K562 (cell line): ENCODE results near the gene ARMH4. TPM values are rescaled to one million over a fixed set of nuclear protein-coding genes. Genes with fewer than 3 reads are reported as not detected.

Experiments used
- ATAC-seq: fragments of 200-7000 bp; cut with Tn5 transposase; 3 replicates; pipeline ENCODE4 v1.9.1; 2020; ENCODE audit warnings: moderate library complexity
- BruUV-seq: library from RNA; stranded (reverse); fragments of 400-500 nt; replicated peaks from 2 replicates; lab custom pipeline; 2021; lab: Mats Ljungman, UMichigan
- CTCF ChIA-PET: fragments of 300-600 bp; formaldehyde crosslinking; extraction: SDS; loops from one replicate; lab custom pipeline; 2021; ENCODE audit warnings: low intra/inter-chr PET ratio; lab: Yijun Ruan, JAX
- POLR2A ChIA-PET: fragments of 300-600, 350-650 bp; sonication (Branson Sonifier 250); formaldehyde crosslinking; extraction: SDS; loops from one replicate; lab custom pipeline; 2021; ENCODE audit warnings: antibody characterized with exemption, inconsistent platforms; lab: Yijun Ruan, JAX
- DNase-seq, 4 experiments: peaks; one replicate each; pipeline versions ENCODE4 v3.0.0 to v3.0.0-alpha.2; 2011 to 2018; ENCODE audit warnings: low spot score in 3 of 4, mixed read lengths in 3 of 4; ENCODE audit errors: extremely low read depth in 1 of 4
- FAIRE-seq: peaks from 2 replicates; lab custom pipeline; 2011; peaks lifted over from hg19 to GRCh38; lab: Jason Lieb, UNC
- H2AFZ ChIP-seq: 2 replicates; pipeline ENCODE4 v1.6.0; 2011; ENCODE audit warnings: low read depth, low read length, control low read depth, inconsistent platforms
- H3K27ac ChIP-seq: fragments of 200-600 bp; 3 replicates; pipeline ENCODE4 v1.8.0; 2011; ENCODE audit warnings: low read depth, mild to moderate bottlenecking, control low read depth, inconsistent platforms, low read length, moderate library complexity, mixed read lengths; ENCODE audit errors: extremely low read depth
- H3K27me3 ChIP-seq, 2 experiments: fragments of 300-600 bp in 1 of 2; 2 replicates in 1 of 2; 3 replicates in 1 of 2; pipeline versions ENCODE4 v1.6.0 to v1.8.0; 2011; ENCODE audit warnings: inconsistent platforms in 2 of 2, low read length in 2 of 2, mild to moderate bottlenecking in 1 of 2, mixed read lengths in 1 of 2, moderate library complexity in 1 of 2; ENCODE audit not compliant: control insufficient read depth in 2 of 2, insufficient read depth in 2 of 2
- H3K36me3 ChIP-seq: fragments of 300-600 bp; 3 replicates; pipeline ENCODE4 v1.8.0; 2011; ENCODE audit warnings: mild to moderate bottlenecking, low read length, inconsistent platforms; ENCODE audit not compliant: control insufficient read depth, insufficient read depth
- H3K4me1 ChIP-seq, 2 experiments: fragments of 200-600 bp in 1 of 2; replicated peaks in 1 of 2; 2 replicates in 1 of 2; 3 replicates in 1 of 2; pipeline versions ENCODE4 v1.5.1 to v1.8.0; 2011; ENCODE audit warnings: inconsistent platforms in 2 of 2, low read length in 2 of 2, mild to moderate bottlenecking in 1 of 2, mixed read lengths in 1 of 2, moderate library complexity in 1 of 2; ENCODE audit not compliant: control insufficient read depth in 2 of 2, insufficient read depth in 2 of 2
- H3K4me2 ChIP-seq: 2 replicates; pipeline ENCODE4 v1.6.1; 2011; ENCODE audit warnings: low read length, control low read depth, inconsistent platforms, mixed read lengths; ENCODE audit not compliant: insufficient read depth
- H3K4me3 ChIP-seq: fragments of 200-600 bp; sonication (generic), shearing (Covaris generic); 2 replicates; pipeline ENCODE4 v1.5.1; 2016; ENCODE audit warnings: control low read depth, inconsistent platforms
- H3K79me2 ChIP-seq: fragments of 200-600 bp; 3 replicates; pipeline ENCODE4 v1.8.0; 2011; ENCODE audit warnings: low read length, inconsistent platforms; ENCODE audit not compliant: control insufficient read depth, insufficient read depth
- H3K9ac ChIP-seq, 2 experiments: 2 replicates each; pipeline versions ENCODE4 v1.6.0 to v1.6.1; 2011; ENCODE audit warnings: low read depth in 2 of 2, low read length in 2 of 2, control low read depth in 1 of 2, inconsistent platforms in 1 of 2, mild to moderate bottlenecking in 1 of 2, mixed read lengths in 1 of 2; ENCODE audit not compliant: insufficient read depth in 1 of 2
- H3K9me1 ChIP-seq: one replicate; pipeline ENCODE4 v1.6.0; 2011; ENCODE audit warnings: inconsistent platforms, mild to moderate bottlenecking, low read length, moderate library complexity; ENCODE audit not compliant: control insufficient read depth, insufficient read depth
- H3K9me3 ChIP-seq: replicated peaks from 2 replicates; pipeline ENCODE4 v1.5.1; 2011; ENCODE audit warnings: low read depth, low read length, inconsistent platforms; ENCODE audit not compliant: control insufficient read depth, insufficient read depth
- H4K20me1 ChIP-seq: replicated peaks from 2 replicates; pipeline ENCODE4 v1.6.1; 2011; ENCODE audit warnings: low read length, inconsistent platforms, mixed read lengths; ENCODE audit not compliant: control insufficient read depth, insufficient read depth
- CUX1 ChIP-seq: fragments of 200-800 bp; sonication (Bioruptor generic); IDR thresholded peaks from 2 replicates; pipeline ENCODE4 v1.6.1; 2016; ENCODE audit warnings: missing genetic modification characterization, missing compliant biosample characterization
- ELF4 ChIP-seq: fragments of 450-650 bp; formaldehyde crosslinking; IDR thresholded peaks from 2 replicates; pipeline ENCODE4 v1.4.0; 2022; ENCODE audit warnings: missing genetic modification characterization
- FIP1L1 ChIP-seq: fragments of 200-400 bp; formaldehyde crosslinking; IDR thresholded peaks from 2 replicates; pipeline ENCODE4 v1.6.1; 2018; ENCODE audit warnings: mild to moderate bottlenecking, low read depth, low read length; ENCODE audit not compliant: poor library complexity, severe bottlenecking
- HDAC8 ChIP-seq: fragments of 450-650 bp; IDR thresholded peaks from 2 replicates; pipeline ENCODE4 v1.6.1; 2016; ENCODE audit warnings: mild to moderate bottlenecking, missing genetic modification characterization, moderate library complexity, missing compliant biosample characterization
- ILK ChIP-seq: fragments of 450-650 bp; IDR thresholded peaks from 2 replicates; pipeline ENCODE4 v1.6.1; 2016; ENCODE audit warnings: missing genetic modification characterization, low read depth, mild to moderate bottlenecking, missing compliant biosample characterization, moderate library complexity, borderline replicate concordance
- MAFG ChIP-seq: fragments of 450-650 bp; conservative IDR thresholded peaks from 2 replicates; pipeline ENCODE4 v1.6.1; 2016; ENCODE audit warnings: missing genetic modification characterization, missing compliant biosample characterization
- MCM5 ChIP-seq: fragments of 450-650 bp; IDR thresholded peaks from 2 replicates; pipeline ENCODE4 v1.6.1; 2016; ENCODE audit warnings: low read depth
- MXI1 ChIP-seq: IDR thresholded peaks from 2 replicates; pipeline ENCODE4 v1.6.1; 2011; ENCODE audit warnings: low read depth, mild to moderate bottlenecking, improper control_type of control experiment, low read length
- NELFE ChIP-seq: IDR thresholded peaks from 2 replicates; pipeline ENCODE4 v1.6.1; 2011; ENCODE audit warnings: mild to moderate bottlenecking; ENCODE audit not compliant: insufficient read depth, insufficient read length
- SRSF1 ChIP-seq: fragments of 200-400 bp; formaldehyde crosslinking; IDR thresholded peaks from 2 replicates; pipeline ENCODE4 v1.6.1; 2017; ENCODE audit warnings: mild to moderate bottlenecking, low read depth, low read length, moderate library complexity
- THAP7 ChIP-seq: fragments of 250-450 bp; sonication (Bioruptor Pico); IDR thresholded peaks from 2 replicates; pipeline ENCODE4 v1.5.0; 2021
- ZNF551 ChIP-seq: fragments of 250-450 bp; sonication (Bioruptor Pico); IDR thresholded peaks from 2 replicates; pipeline ENCODE4 v1.5.0; 2021; ENCODE audit warnings: mild to moderate bottlenecking, moderate library complexity
- ZNF766 ChIP-seq: fragments of 200-800 bp; sonication (Bioruptor generic); conservative IDR thresholded peaks from 2 replicates; pipeline ENCODE4 v1.6.1; 2016; ENCODE audit warnings: missing genetic modification characterization, missing compliant biosample characterization
- WGBS: fragments of 100-300 bp; shearing (Covaris generic); methylation state at CpG from one replicate; pipeline ENCODE4 v1.1.6; 2016; ENCODE audit warnings: low coverage, mixed read lengths; ENCODE audit not compliant: insufficient coverage; ENCODE audit errors: missing lambda C conversion rate; 5-methylcytosine and 5-hydroxymethylcytosine counted together
- in situ Hi-C: fragments of 300-500 bp; cut with MboI; formaldehyde crosslinking; loops from 4 replicates; pipeline ENCODE4 v1.15.0; 2018; ENCODE audit warnings: inconsistent platforms, mixed read lengths
- intact Hi-C: fragments of 100-400 bp; cut with micrococcal nuclease; formaldehyde crosslinking; loops from 2 replicates; pipeline ENCODE4 v1.14.2; 2022
- polyA plus RNA-seq, 8 experiments: library from polyadenylated mRNA; depleted of rRNA in 4 of 8; stranded (reverse) in 5 of 8; unstranded in 3 of 8; fragments of >200 nt; fragmentation: Nextera tagmentation in 2 of 8; fragmentation: Illumina TruSeq in 1 of 8; extraction: Ambion mirVana in 2 of 8; extraction: Trizol in 1 of 8; gene quantifications; 2 replicates each; pipeline versions ENCODE4 v1.2.1 to v1.2.3, GENCODE V29; 2011 to 2014; ENCODE audit warnings: inconsistent platforms in 1 of 8, missing spikeins in 1 of 8
- total RNA-seq, 7 experiments: library from RNA; depleted of rRNA in 6 of 7; stranded (reverse); fragments of >200 nt in 6 of 7; fragmentation: Illumina TruSeq in 2 of 7; extraction: Trizol in 2 of 7; gene quantifications; 2 replicates each; pipeline versions ENCODE4 v1.2.1 to v1.2.3, GENCODE V29; 2011 to 2021; ENCODE audit warnings: low replicate concordance in 1 of 7
- TF ChIP-seq, protein P1 (sequence below): fragments of 450-650 bp; IDR thresholded peaks from 2 replicates; pipeline ENCODE4 v1.6.1; 2016
- TF ChIP-seq, protein P2 (sequence below): fragments of 250-450 bp; sonication (Bioruptor Pico); IDR thresholded peaks from 2 replicates; pipeline ENCODE4 v1.8.0; 2021; ENCODE audit warnings: moderate library complexity, mild to moderate bottlenecking, inconsistent platforms

Gene ARMH4
- total and polyA plus RNA-seq, 9 of the 15 experiments (the other 6 are each of a cell fraction or from before 2014, with no cell fraction given) = 0.06 to 0.98 (median 0.07) TPM; not detected in 2

DNA sequence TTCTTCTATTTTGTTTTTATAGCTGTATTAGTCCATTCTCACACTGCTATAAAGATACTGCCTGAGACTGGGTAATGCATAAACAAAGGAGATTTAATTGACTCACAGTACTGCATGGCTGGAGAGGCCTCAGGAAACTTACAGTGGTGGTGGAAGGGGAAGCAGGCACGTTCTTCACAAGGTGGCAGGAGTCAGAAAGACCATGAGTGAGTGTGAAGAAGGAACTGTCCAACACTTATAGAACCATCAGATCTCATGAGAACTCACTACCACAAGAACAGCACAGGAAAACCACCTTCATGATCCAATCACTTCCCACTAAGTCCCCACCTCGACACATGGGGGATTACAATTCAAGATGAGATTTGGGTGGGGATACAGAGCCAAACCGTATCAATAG, 42.3 kb downstream of the ARMH4 start (continued):
- TF ChIP-seq THAP7 (CRISPR knock-in tag) = no peak

DNA sequence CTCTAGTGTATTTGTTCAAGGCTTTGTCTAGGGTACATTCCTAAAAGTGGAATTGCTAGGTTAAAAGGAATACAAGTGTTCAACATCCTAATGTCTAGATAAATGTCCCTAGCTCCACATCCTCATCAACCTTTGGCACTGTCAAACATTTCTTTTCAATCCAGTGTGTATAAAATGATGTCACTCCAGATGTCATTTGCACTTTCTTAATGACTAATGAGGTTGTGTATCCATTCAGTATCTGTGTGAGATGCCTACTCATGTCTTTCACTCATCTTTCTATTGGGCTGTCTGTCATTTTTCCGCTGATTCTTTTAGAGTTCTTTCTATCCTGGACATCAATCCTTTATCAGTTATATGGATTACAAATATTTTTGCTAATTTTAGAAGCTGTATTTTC, 43.3 kb downstream of the ARMH4 start:
- BruUV-seq = no TSS peak
- POLR2A ChIA-PET = no interaction called here
- no peaks in the 10 kb centered on the region for H3K4me1 ChIP-seq
- no peak for DNase-seq
- FAIRE-seq = no peak
- CTCF ChIA-PET = interaction anchor here (0.6 to 1.3 kb wide), 4 partner anchors 55 to 287 kb away, joined by 3 to 14 read pairs (median 4); partner anchors contain the start of gene TOMM20L
- no peak overlapping the region for H3K27ac ChIP-seq
- intact Hi-C loops = loop anchor here (1.0 to 5.0 kb wide), 3 partner anchors 58 to 254 kb away; no protein-coding TSS in a partner anchor
- no peaks in the 10 kb centered on the region for H3K36me3 ChIP-seq
- no peaks in the 10 kb centered on the region for H3K9me1 ChIP-seq
- H4K20me1 ChIP-seq = no peaks in the 10 kb centered on the region
- no peaks in the 10 kb centered on the region for H3K27me3 ChIP-seq
- in situ Hi-C loops = loop anchor here (25.0 kb wide), 1 partner anchor 254 kb away; no protein-coding TSS in a partner anchor
- 0% methylated on average over 1 of the region's 1 CpG for WGBS
- no peaks in the 10 kb centered on the region for H3K79me2 ChIP-seq
- H3K9ac ChIP-seq = no peak overlapping the region
- no peak overlapping the region for H3K4me2 ChIP-seq
- no peak for ATAC-seq
- H3K4me3 ChIP-seq = no peak overlapping the region
- no peak overlapping the region for H2AFZ ChIP-seq
- H3K9me3 ChIP-seq = no peaks in the 10 kb centered on the region
- TF ChIP-seq FIP1L1 (no peak), SRSF1 (no peak), ELF4 (CRISPR knock-in tag) (no peak), MCM5 (no peak), NELFE (no peak), ILK (tag) (no peak), ZNF551 (CRISPR knock-in tag) (no peak), ZNF766 (CRISPR knock-in tag) (no peak), HDAC8 (tag) (no peak), MAFG (tag) (no peak), MXI1 (no peak), CUX1 (CRISPR knock-in tag) (no peak)
- TF ChIP-seq, protein P1, sequence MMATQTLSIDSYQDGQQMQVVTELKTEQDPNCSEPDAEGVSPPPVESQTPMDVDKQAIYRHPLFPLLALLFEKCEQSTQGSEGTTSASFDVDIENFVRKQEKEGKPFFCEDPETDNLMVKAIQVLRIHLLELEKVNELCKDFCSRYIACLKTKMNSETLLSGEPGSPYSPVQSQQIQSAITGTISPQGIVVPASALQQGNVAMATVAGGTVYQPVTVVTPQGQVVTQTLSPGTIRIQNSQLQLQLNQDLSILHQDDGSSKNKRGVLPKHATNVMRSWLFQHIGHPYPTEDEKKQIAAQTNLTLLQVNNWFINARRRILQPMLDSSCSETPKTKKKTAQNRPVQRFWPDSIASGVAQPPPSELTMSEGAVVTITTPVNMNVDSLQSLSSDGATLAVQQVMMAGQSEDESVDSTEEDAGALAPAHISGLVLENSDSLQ = no peak
- TF ChIP-seq, protein P2, sequence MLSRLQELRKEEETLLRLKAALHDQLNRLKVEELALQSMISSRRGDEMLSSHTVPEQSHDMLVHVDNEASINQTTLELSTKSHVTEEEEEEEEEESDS (CRISPR knock-in tag) = no peak
